HG03457 (cell line): Measurements from ENCODE around the gene TAS1R3.

Experiments used
- ATAC-seq: cut with Tn5 transposase; IDR thresholded peaks from one replicate; pipeline ENCODE4 v1.9.1; 2021; ENCODE audit warnings: moderate number of reproducible peaks; ENCODE audit not compliant: unreplicated experiment

Gene TAS1R3

GRCh38 chr1:1335792-1336248, 4.7 kb downstream of the TAS1R3 start:
- ATAC-seq = no peak

DNA sequence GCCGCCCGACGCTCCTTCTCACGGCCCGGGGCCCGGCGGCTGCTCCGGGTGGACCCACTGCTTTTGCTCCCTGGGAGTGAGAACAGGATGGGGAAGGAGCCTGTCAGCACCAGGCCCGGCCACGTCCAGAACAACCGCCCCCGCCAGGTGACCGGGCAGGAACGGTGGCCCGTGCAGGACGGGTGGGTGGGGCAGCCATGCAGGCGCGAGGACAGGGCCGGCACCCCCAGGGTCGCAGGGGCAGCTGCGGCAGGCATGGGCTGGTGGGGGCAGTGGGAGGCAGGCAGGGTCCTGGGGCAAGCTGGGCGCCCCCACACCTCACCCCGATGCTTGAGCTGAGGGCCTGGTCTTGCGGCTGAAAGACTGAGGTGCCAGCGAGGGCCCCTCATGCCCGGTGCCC, 5.4 kb downstream of the TAS1R3 start:
- no peak for ATAC-seq

- no peak for ATAC-seq
Observed at GRCh38 chr1:1336931-1337792, 6.1 kb downstream of the TAS1R3 start.

DNA sequence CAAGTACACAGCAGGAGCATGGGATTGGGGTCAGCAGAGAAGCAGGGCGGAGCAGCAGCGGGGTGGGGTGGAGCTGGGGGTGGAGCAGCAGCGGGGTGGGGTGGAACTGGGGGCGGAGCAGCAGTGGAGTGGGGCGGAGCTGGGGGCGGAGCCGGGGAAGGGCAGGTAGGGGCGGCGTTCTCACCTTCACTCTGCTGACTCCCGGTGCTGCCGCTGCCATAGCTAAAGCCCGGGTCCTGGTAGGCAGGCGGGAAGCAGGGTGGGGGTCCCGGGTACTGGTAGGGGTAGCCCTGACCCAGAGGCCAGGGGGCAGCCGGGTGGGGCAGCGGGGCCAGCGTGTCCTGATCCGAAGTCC, 6.7 kb downstream of the TAS1R3 start:
- no peak for ATAC-seq

GRCh38 chr1:1338278-1338677, 7.2 kb downstream of the TAS1R3 start:
- ATAC-seq = no peak

DNA sequence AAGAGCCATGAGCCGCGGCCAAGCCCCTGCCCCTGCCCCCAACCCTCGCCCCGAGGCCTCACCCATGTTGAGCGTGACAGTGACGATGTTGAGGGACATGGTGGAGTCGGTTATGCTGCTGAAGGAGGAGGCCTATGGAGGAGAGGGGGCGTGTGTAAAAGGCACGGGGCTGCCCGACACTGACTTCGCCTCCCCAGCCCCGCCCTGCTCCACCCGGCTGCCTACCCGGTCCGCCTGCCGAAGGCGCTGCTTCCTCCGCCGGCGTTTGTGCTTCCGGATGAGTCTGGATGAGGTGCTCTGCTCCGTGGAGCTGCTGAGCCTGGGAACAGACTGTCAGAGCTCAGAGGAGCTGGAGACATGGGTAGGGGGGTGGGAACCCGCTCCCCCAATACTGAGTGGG, 9.1 kb downstream of the TAS1R3 start:
- ATAC-seq = no peak

GRCh38 chr1:1340791-1341548, 9.9 kb downstream of the TAS1R3 start:
- no peak for ATAC-seq

DNA sequence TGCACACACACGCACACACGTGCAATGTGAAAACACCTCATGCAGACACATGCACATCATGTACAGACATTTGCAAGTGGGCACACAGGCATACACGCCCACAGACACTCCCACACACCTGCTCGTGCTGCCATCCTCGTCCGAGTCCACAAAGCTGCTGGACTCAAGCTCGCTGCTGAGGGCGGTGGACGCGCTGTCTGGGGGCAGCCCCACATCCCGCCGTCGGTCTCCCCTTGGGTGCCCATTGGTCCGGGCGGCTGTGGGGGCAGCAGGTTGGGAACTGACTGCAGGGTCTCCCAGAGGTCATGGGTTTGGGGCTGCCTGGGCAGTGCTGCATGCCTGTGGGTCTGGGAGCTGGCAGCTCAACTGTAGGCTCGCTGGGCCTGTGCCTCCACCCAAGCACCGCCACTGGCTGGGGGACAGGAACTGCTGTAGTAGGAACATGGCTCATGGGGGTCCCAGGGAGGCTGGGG, 10.5 kb downstream of the TAS1R3 start:
- ATAC-seq = no peak

- ATAC-seq = no peak
Observed at GRCh38 chr1:1342061-1342562, 11.0 kb downstream of the TAS1R3 start.

DNA sequence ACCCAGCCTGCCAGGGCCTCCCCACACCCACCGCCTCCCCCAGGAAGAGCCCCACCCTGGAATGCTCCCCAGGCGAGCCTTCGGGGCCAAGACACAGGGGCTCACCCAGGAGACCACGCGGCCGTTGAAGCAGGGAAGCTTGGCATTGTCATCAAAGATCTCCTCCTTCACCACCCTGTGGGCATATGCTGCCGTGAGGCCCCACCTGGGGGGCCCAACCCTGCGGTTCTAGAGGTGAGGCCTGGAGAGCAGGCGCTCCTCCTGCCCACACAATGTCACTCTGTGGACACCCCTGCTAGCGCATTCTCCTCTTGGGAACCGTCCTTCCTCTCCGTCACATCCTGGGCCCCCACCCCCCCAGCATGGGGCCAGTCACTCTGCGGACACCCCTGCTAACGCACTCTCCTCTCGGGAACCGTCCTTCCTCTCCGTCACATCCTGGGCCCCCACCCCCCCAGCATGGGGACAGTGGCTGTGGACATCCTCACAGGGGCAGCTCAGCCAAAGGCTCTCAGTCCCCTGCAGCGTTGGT, 11.6 kb downstream of the TAS1R3 start:
- ATAC-seq = no peak

DNA sequence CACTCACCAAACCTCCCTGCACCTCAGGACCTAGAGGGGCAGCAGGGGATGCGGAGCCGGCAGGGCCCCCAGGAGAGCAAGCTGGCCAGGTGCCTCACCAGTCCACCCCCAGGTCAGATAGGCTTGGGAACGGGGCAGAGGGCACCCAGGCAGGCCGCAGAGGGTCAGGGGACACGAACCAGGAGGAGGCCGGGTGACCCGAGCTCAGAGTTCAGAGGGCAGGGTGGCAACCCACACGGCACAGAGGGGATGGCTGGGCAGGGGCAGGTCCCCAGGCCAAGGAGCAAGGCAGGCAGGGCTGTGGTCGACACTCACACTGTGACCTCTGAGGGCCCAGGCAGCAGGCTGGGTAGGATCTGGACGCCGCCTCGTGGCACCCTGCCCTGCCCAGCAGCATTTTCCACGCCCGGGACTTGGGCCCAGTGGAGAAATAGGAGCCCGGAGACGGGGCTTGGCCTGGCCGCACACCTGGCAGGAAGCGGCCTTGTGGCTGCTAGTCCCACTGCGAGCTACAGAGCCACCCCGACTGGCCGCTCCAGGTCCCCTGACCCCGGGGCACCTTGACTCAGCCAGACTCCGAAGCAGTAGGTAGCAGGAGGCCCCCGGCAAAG, 12.8 kb downstream of the TAS1R3 start:
- ATAC-seq = no peak

GRCh38 chr1:1344655-1345361, 13.7 kb downstream of the TAS1R3 start:
- no peak for ATAC-seq

DNA sequence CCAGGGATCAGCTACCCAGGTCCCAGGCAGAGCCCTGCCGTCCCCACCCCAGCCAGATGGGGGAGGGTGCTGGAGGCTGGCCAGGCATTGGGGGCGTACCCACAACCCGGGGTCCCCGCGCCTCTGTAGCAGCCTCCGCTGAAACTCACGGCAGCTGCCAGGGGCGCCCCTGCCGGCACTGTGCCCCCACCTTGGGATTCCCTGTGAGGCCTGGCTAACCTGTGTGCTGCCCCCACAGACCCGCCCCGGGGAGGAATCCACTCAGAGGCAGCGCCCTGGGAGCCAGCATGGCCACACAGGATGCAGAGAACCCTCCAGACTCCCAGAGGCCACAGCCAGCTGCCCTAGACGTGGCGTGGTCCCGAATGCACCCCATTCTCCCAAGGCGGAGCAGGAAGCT, 14.3 kb downstream of the TAS1R3 start:
- ATAC-seq = no peak

GRCh38 chr1:1345860-1346500, 14.9 kb downstream of the TAS1R3 start:
- ATAC-seq = no peak

GRCh38 chr1:1346501-1346890, 15.4 kb downstream of the TAS1R3 start:
- ATAC-seq = no peak

DNA sequence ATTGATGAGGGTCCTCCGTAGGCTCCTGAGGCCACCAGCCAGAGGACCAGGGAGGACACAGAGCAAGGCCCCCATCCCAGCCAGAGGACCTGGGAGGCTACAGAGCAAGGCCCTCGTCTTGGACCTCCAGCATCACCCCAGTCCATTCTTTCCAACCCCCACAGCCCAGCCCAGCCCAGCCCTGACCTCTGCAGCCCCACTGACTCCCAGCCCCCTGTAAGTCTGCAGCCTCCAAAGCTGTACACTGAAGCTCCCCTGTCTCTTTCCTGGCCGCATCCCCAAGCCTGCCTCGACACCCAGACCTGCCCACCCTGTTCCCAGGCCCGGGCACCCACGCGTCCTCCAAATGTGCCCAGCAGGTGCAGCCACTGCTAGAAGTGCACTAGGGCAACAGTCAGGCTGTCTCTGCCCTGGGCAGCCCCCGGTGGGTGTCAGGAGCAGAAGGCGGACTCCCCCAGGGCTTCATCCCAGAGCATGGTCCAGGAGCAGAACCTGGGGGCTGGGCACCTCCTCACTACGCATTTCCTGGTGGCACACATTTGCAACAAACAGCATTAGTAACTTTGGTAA, 16.0 kb downstream of the TAS1R3 start:
- ATAC-seq = no peak

GRCh38 chr1:1347663-1348419, 16.8 kb downstream of the TAS1R3 start:
- no peak for ATAC-seq

DNA sequence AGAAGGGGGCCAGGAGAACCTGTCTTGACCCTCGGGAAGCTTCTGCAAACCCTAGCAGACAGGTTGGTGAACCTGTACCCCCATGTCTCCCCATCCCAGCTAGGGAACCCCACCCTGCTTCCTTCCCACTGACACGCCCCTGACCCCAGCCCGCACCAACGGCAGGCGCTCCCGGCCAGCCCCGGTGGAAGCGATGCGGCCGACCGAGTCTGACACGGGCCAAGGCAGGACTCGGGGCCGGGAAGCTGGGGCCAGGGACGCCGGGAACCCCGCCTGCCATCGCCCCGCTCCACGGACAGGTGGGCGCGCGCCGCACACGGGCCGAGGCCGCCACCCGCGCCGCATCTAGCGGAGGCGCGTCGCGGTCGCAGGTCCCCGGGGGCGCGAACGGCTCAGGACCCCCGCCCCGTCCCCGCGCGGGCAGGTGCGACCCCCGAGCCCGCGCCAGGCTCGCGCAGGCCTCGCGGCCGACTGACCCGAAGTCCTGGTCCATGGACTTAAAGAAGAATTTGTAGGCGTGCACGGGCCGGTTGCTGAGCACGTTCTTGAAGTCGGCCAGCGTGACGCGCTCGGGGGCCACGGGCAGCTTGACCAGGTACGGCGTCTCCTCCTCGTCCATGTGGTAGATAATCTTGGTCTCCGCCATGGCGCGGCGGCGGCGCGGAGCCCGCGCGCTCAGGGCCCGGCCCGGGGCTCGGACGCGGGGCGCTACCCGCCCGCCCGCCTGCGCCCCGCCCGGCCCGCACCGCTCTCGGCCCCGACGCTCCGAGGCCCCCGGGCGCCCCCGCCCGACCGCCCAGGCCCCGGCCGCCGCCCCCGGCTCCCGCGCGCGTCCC, 17.6 kb downstream of the TAS1R3 start:
- ATAC-seq = no peak
